RWPE1 (cell line): ENCODE data around the gene CD19.

Experiments
- CTCF ChIA-PET: fragments of 350-600 bp; sonication (Branson Sonifier 250); formaldehyde crosslinking; extraction: SDS; loops from one replicate; lab custom pipeline; 2021; lab: Yijun Ruan, JAX
- POLR2A ChIA-PET: fragments of 400-600 bp; formaldehyde crosslinking; extraction: SDS; loops from one replicate; lab custom pipeline; 2020; ENCODE audit warnings: antibody characterized with exemption; ENCODE audit not compliant: low non-redundant PET; lab: Yijun Ruan, JAX
- DNase-seq: peaks from one replicate; pipeline ENCODE4 v3.0.0; 2012; ENCODE audit warnings: low spot score
- H3K27ac ChIP-seq: fragments of 450-650 bp; 2 replicates; pipeline ENCODE4 v1.5.1; 2017
- CTCF ChIP-seq: fragments of 450-650 bp; conservative IDR thresholded peaks from 2 replicates; pipeline ENCODE4 v1.5.1; 2017; ENCODE audit warnings: low read depth, mild to moderate bottlenecking

Gene CD19

DNA sequence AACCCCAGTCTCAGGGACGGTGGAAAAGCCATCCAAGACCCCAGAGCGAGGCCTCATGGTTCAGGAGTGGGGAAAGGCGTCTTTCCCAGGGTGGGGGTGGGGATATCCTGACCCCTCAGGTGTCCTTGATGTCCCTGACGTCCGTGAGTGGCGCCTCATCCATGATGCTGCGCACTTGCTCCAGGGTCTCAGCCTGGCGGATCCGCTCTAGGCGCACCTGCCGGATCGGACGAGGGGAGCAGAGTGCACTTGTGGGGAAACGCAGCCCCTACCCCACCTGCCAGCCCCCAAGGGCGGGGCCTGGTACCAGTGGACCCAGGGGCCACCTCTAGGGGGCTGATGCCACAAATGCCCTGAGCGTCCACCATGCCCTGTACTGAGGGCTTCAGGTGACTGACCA is 26.9 kb upstream of the CD19 start:
- no peak overlapping the region for H3K27ac ChIP-seq
- ChIA-PET CTCF (no interaction called here), POLR2A (no interaction called here)
- no peak for DNase-seq
- no peak for TF ChIP-seq CTCF

DNA sequence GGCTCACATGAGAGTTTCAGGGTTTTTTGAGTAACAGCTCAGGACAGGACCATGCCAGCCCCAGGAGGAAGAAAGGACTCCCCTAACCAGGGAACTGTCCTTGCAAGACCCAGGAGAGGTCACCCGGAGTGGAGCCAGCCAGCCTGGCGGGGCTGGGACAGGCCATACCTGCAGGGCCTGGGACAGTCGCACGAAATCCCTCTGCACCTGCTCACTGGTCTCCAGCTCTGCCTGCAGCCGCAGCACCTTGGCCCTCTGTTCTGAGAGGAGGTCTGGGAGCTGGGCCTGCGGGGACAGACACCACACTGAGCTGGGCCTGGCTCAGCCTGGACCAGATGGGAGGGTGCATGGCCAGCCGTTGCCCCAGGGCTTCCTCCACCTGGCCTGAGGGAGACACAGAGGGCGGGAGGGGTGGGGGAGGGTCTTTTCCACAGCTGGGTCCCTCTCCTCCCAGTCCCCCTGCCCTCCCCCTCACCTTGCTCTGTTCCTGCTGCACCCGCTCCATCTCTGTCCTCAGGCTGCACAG is 26.5 kb upstream of the CD19 start:
- no peak for TF ChIP-seq CTCF
- POLR2A ChIA-PET = no interaction called here
- DNase-seq = no peak
- CTCF ChIA-PET = no interaction called here
- no peak overlapping the region for H3K27ac ChIP-seq

- no peak for TF ChIP-seq CTCF
- H3K27ac ChIP-seq = no peak overlapping the region
- ChIA-PET POLR2A (no interaction called here), CTCF (no interaction called here)
- DNase-seq = no peak
Observed at GRCh38 chr16:28905800-28906372, 25.9 kb upstream of the CD19 start.

- TF ChIP-seq CTCF = no peak
- DNase-seq = peak; percentile 30
- CTCF ChIA-PET = interaction anchor here (1.0 kb wide), 1 partner anchor 32 kb away, joined by 3 read pairs; the partner anchor contains the start of gene ATP2A1
- peak overlapping the region; percentile 35 for H3K27ac ChIP-seq
- POLR2A ChIA-PET = interaction anchor here (0.6 kb wide), 1 partner anchor 14 kb away, joined by 4 read pairs; the partner anchor contains the start of gene RABEP2
Observed at GRCh38 chr16:28910086-28911031, 21.4 kb upstream of the CD19 start.

GRCh38 chr16:28912558-28912957 is 19.2 kb upstream of the CD19 start:
- no peak for TF ChIP-seq CTCF
- 0 out of 2 replicates have a peak overlapping the region, but pooled peaks have one; percentile 6 for H3K27ac ChIP-seq
- ChIA-PET CTCF (no interaction called here), POLR2A (interaction anchor here (0.5 kb wide), 1 partner anchor 10 kb away, joined by 3 read pairs; no protein-coding TSS in a partner anchor)
- DNase-seq = no peak

DNA sequence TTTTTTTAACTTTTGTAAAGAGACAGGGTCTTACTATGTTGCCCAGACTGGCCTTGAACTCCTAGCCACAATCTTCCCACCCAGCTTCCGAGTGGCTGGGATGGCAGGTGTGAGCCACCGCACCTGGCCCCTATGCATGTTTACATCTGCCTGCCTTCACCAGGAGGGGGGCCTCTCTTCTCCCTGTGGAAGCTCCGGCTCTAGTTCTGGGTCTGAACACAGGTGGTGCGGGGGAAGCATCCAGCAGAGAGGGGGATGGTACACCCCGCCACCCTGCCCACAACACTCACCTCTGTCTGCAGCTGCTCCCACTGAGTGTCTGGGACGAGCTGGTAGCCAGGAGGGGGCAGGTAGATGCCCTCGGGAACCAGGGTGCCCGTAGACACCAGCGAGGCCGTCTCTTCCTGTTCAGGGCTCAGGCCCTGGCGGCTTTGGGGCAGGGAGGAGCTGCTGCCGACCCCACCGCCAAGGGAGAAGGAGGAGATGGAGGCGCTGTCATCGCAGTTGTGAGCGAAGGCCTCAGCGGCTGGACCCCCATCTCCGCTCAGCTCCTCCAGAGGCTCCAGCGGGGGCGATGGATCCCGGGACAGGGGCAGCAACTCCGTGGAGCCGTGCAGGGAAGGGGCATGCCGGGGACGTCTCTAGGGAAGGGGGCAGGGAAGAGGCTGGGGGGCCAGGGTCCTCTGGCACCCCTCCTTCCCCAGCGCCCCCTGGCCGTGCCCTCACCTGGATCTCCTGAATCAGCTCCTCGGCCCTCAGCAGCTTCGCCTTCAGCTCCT is 17.6 kb upstream of the CD19 start:
- H3K27ac ChIP-seq = no peak overlapping the region
- ChIA-PET CTCF (no interaction called here), POLR2A (no interaction called here)
- TF ChIP-seq CTCF = no peak
- DNase-seq = no peak
